GM18526 (cell line): ENCODE data around the gene SVBP.

Experiments
- POLR2A ChIP-seq: IDR thresholded peaks from 3 replicates; pipeline ENCODE4 v1.6.1; 2011; ENCODE audit not compliant: insufficient read length; ENCODE audit errors: extremely low read depth

The SVBP gene

GRCh38 chr1:42845193-42845592 is 28.0 kb upstream of the SVBP start:
- TF ChIP-seq POLR2A: no peak

DNA sequence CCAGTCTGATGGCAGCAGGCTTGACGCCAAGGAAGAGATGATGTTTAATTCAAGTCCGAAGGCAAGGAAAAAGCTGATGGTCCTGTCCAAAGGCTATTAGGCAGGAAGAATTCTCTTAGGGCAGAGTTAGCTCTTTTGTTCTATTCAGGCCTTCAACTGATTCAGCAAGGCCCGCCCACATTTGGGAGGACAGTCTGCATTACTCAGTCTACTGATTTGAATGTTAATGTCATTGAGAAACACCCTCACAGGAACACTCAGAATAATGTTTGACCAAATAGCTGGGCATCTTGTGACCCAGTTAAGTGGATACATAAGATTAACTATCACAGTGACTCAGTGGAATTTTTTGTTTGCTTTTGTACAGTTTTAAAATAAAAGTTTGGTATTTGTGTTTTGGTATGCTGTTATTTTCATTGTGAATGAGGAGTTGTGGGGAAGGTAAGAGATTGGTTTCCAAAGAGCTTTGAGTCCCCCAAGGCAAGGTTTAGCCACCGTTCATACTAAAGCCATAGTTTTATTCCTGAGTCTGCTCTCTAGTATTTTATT is 27.5 kb upstream of the SVBP start:
- no peak for TF ChIP-seq POLR2A

DNA sequence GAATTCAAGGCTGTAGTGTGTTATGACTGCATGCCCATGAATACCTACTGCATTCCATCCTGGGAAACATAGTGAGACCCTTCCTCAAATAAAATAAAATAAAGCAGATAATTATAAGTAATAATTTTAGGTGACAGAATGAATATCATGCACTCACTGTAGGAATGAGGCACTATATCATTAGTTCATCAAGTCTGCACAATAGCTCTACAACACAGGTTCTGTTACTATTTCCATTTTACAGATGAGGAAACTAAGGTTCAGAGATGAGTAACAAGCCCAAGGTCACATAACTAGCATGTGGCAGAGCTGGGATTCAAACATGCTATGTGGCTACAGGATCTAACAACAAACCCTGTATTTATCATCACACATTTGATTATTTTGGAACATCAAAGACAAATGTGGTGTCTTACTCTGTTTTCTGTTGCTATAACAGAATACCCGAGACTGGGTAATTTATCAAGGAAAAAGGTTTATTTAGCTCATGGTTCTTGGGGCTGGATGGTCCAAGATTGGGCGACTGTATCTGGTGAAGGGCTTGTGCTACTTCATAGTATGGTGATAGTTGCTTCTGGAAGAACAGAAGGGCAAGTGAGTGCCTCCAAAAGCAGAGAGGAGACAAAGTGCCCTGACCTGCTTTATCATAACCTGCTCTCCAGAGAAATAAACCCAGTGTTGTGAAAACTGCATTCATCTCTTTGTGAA is 24.4 kb upstream of the SVBP start:
- no peak for TF ChIP-seq POLR2A

- no peak for TF ChIP-seq POLR2A
Observed at GRCh38 chr1:42841010-42841409, 23.8 kb upstream of the SVBP start.

DNA sequence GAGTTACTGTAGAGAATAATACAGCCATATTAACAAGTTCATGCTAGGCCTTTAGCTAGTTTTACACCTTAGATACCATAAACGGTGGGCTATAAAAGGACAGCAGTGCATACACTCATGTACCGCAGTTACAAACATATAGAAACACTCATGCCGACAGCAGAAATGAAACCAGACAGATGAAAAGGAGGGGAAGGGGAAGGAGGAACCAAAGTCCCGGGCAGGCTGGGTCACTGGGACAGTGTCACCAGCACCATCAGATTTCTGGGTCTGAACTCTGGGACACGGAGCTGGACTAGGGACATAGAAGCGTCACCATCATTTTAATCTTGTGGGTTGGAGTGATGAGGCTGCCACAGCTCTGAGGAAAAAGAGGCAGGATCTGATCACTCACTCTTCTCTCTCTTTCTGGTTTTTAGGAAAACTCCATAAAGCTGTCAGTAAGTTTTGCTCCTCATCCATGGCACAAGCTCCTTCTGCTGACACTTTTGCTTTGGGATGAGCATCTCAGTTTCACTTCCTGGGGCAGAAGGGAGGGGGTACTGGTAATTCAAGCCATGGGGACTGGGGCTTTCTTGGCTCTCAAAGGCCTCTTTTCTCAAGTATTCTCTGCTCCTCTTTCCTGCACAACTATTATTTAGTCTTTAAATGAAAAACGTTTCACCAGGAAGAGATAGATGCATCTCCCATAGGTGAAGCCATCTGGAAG is 21.4 kb upstream of the SVBP start:
- TF ChIP-seq POLR2A: no peak

GRCh38 chr1:42837709-42838108 is 20.5 kb upstream of the SVBP start:
- no peak for TF ChIP-seq POLR2A

GRCh38 chr1:42835422-42835821 is 18.2 kb upstream of the SVBP start:
- no peak for TF ChIP-seq POLR2A

DNA sequence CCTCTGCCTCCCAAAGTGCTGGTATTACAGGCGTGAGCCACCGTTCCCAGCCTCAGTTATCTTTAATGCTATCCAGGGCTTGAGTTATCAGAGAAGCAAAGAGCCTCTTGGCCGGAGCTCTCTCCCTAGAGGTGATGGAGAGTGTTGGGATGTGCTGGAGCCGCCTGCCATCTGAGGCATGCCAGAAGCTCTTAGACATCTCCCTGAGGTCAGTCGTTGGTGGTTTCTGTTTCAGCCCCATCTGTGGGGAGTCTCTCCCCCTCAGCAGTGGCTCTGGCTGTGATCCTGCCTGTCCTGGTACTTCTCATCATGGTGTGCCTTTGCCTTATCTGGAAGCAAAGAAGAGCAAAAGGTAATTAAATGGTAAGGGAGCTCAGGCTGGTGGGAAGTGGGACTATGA is 17.6 kb upstream of the SVBP start:
- TF ChIP-seq POLR2A: no peak

DNA sequence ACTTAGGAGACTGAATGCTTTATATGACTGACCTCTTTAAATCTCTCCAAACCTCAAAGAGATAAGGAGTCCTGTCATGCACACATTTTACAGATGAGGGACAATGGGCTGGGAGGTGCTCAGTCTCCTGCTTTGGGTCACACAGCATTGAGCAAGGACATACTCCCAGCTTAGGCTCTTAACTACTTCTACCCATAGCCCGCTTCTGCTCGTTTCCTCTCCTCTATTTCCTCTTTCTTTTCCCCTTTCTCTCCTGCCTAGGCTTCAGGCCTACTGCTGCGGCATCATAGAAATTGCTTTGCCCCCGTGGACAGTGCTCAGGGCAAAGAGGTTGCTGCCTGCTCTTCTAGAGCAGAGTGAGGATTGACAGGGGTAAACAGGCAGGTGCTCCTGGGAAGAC is 16.8 kb upstream of the SVBP start:
- TF ChIP-seq POLR2A: no peak

DNA sequence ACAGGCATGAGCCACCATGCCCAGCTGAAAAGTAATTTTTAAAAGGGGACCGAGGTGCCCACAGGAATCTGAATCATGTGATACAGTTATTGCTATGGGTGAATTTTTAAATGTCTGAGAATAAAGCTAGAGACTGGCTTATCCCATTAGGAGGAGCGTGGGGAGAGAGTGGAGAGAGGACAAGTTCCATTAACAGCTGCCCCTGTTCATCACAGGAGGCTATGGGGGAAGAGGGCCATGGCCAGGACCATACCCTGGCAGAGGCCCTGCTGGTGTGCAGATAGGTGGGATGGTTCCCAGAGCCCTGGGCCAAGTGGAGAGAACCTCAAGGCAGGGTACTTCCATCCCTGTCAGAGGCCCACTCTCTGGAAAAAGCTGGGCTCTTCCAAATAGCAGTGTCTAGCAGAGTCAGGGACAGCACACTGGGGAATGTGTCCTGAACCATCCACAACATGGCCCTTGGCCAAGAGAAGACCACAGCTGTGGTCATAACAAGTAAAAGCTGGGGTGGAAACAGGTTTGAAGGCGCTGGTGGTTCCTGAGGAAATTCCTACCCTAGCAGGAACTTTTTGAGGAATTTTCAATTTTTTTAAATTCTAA is 15.5 kb upstream of the SVBP start:
- no peak for TF ChIP-seq POLR2A

- no peak for TF ChIP-seq POLR2A
Observed at GRCh38 chr1:42831273-42831672, 14.1 kb upstream of the SVBP start.

DNA sequence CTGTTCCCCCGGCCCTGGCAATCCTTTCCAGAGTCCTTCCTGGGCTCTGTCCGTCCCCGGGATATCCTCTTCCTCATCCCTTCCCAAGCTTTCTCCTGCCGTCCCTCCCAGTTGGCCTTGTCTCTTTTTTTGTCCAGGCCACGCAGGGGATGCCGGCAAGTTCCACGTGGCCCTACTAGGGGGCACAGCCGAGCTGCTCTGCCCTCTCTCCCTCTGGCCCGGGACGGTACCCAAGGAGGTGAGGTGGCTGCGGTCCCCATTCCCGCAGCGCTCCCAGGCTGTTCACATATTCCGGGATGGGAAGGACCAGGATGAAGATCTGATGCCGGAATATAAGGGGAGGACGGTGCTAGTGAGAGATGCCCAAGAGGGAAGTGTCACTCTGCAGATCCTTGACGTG is 13.4 kb upstream of the SVBP start:
- TF ChIP-seq POLR2A: no peak

DNA sequence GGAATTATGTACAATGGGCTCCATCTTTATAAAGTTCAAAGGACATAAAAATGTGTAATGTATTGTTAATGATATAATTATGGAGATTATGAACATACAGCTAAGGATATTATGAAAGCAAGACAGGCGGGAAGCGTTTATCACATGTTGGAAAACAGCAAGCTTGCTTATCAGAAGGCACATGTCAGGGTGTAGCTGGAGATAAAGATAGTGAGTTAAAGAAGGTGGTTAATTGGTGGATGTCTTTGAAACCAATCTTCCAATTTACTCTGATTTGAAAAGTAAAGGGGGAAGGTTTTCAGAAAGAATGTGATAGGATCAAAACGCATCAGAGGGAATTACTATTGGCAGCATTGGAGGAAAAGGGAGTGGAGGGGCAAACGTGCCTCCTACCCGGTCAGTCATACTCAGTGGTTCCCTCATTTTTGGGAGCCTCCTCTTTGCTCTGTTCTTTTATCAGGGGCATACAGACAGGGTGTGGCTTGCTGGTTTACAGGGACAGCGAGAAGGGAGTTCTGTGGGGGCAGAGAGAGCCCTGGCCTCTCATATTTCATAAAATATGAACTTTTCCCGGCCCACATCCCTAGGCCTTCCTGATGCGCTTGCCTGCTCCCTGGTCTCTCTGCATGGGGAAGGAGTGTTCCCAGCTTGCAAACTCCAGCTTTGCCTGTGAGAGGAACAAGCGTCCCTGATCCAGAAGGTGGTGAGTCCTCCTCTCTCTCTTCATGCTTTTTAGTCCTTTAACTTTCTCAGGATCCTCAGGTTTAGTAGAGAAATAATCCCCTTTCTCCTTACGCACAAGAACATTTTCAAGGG is 8.0 kb upstream of the SVBP start:
- TF ChIP-seq POLR2A: no peak

DNA sequence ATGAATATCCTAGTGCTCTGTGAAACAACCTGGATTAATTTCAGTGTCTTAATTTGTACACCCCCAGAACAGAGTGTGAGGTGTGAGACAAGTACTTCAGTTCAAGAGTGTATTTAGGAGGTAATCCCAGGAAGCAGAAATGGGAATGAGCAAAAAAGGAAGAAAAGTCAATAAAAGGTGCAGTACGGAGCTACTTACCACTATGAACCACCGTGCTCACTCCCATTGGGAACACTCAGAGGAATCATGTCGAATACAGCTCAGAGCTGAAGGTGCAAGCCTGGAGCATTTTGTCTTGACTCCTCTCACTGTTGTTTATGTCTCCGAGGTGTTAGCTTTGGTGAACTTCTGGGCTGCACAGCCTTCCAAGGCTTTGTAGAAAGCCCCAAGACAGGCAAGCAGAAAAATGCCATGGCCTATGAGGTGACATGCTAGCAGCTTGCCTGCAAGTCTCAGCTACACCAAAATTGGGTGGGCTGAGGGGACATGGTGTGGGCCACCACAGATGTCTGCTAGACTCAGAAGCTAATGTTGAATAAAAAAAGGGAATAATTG is 7.4 kb upstream of the SVBP start:
- no peak for TF ChIP-seq POLR2A

GRCh38 chr1:42822800-42823392 is 5.7 kb upstream of the SVBP start:
- TF ChIP-seq POLR2A: no peak
